ENCODE measurements around the gene DIO3.

DIO3 gene

DNA sequence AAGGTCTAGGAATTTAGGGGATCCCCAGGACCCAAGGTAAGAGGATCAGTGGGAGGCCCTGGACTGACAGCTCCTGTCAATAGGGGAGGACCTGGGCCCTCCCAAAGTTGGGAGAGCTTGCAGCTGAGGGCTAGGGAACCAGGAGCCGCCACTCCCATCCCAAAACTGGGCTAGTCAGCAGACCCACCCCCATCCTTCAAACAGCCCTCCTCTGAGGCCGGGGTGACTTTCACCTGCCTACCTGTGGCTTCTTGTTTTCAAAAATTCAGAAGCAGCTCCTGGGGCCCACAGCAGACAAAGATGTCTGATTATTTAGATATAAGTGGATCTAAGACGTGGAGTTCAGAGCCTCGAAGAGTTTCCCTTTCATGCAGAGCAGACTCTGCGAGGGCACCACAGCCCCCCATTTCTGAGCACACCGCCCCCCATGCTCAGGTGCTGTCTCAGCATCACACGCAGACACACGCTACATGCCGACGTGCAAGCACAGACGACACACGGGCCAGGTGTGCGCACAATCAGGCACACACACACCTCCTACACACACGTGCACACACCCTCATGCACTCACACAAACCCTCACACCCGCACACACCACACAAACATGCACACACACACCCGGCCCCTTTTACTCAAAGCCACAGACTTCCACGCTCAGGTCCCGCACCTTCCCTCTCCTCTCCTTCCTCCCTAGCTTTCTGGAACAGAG lies 21.9 kb downstream of the DIO3 start:
- no peak for DNase-seq (ENCODE audit: low spot score)

DNA sequence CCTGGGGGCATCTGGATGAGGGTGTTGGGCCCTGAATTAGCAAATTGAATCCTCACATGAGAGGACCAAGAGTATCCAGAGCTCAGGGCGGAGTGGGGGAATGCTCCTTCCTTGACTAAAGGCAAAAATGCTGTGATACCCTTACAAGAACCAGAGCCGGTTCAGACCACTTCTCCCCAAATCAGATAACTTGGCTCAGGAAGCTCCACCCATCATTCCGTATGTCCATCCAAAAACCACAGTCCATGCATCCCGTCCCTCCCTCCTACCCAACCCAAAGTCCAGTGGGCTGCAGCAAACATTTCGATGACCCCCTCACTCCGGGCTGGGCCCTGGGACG lies 22.4 kb downstream of the DIO3 start:
- no peak for DNase-seq (ENCODE audit: low spot score)

DNA sequence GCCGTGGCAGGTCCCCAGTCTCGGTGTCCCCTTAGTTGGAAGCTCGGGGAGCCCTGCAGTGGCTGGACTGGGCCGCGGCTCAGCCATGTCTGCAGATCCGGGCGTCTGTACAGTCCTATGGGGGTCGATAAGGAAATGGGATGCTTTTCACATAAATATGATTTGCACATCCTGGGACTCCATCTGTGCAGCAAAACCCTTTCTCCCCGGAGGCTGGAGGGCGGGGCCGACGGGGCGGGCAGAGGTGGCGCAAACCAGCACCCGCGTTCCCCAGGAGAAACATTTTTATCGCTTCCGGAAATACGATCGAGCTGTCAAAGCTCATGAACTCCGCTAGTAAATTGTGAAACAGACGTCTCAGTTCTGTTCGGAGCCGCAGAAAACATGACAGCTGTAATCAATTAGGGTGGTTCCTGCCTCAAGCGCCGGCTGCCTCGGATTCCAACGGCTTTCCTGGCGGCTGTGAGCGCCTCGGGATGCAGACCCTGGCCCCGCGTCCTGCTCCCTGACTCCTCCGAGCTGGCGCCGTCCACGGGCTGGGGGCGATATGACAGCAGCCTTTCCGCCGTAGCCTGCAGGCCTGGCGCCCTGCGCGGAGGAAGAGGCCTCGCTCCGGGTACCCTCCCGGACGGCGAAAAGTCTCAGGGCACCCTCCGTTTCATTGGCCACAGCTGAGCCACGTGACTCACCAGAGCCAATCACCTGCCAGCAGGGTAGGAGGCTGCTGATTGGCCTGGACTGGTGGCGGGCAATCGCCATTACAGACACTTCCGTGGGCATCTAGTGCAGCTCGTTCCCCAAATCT lies 23.0 kb downstream of the DIO3 start:
- no peak for DNase-seq (ENCODE audit: low spot score)

DNA sequence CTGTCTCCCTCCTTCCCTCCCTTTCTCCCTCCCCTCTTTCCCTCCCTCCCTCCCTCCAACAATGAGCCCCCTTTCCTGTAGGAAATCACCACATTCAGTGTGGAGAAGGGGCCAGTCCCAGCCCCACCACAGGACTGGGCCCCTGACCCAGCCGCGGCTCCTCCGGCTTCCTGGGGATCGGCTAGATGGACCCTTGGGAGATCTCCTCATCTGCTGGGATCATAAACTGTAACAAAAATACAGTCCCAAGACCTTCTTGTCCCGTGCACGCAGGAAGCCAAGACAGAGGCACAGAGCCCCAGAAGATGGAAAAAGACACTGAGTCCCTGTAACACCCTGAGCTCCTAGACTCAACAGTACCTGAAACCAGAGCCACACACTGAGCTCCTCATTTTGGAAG lies 23.9 kb downstream of the DIO3 start:
- DNase-seq (ENCODE audit: low spot score), result no peak

DNA sequence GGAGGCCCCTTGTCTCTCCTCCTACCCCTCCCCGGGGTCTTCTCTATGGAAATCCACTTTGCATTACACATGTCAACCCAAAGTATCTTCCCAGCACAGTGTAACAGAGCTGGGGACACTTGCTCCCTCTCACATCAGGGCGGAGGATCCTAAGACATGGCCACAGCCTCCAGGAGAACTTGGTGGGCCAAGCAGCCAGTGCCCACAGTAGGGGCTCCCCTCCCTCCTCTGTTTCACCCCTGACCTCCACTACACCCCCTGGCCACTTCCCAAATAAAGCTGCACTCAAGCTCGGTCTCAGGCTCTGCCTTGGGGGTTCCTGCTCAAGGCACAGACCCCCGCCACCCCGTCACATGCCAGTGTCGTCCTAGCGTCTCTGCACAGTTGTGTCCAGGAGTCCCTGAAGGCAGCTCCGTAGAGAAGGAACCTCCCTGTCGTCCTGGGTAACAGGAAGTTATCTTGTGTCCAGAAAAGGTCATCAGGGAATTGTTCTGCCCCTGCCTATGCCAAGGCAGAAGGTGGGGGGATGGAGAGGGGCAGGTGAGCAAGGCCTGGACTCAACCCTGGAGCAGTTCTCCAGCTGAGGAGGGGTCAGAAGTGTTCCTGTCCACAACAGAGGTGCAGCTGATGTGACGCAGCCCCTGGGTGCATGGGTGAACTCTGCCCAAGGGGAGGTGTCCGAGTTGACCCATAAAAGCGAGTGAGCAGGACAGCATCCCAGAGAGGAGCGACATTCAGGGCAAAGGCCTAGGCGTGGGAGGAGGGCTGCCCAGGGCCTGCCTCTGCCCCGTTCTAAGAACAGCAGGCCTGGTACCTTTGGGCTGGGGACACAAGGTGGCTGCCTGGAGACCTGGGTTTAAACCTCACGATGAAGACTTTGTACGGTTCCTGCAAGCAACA lies 25.5 kb downstream of the DIO3 start:
- DNase-seq (ENCODE audit: low spot score), result no peak

DNA sequence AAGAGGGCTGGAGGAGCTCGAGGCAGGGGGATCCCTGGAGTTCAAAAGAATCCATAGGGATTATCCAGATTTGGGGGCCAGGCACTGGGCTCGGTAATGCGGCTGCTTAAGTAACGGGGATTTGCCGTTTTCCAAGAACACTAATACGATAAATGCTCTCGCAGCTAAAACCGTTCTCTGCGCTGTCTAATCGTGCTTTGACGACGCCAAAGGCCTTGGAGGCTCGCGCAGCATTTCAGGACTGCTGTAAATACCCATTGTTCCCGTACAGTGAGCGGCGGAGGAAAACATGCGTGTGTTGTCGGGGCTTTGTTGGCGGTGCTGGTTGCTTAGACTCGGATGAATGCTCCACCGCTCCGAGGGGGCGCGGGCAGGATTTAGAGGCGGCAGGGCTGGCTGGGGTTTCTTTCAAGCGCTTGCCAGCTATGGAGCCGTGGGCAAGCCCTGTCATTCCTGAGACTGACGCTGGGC lies 26.2 kb downstream of the DIO3 start:
- DNase-seq (ENCODE audit: low spot score), result no peak

DNA sequence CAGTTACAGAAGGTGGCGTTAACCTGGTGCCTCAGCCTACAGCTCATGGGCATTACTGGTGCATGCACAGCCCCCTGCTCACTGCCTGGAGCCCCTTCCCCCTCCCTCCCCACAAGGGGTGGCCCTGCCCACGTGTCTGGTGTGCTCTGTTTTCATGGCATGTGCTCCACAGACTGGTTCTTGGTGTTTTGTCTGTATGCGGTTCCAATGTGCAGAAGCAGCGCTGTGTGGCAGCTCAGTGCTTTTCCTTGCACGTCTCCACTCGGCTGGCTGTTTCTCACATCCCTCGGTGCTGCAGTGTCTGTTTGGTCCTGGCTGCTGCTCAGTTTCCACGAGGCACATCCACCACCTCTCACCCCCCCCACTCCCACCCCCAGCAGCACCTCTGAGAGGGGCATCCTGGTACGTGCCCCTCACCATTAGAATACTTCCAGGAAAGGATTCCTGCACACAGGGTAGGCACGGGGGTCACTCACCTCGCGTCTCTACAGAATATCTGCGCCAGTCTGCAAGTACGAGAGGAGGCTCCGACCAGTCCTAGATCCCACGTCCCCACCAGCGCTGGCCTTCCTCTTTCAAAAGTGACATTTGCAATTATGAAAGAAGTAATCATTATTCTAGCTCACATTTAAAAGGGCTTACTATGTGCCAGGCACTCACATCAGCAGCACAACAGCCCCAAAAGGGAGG lies 27.1 kb downstream of the DIO3 start:
- DNase-seq (ENCODE audit: low spot score), result no peak

DNA sequence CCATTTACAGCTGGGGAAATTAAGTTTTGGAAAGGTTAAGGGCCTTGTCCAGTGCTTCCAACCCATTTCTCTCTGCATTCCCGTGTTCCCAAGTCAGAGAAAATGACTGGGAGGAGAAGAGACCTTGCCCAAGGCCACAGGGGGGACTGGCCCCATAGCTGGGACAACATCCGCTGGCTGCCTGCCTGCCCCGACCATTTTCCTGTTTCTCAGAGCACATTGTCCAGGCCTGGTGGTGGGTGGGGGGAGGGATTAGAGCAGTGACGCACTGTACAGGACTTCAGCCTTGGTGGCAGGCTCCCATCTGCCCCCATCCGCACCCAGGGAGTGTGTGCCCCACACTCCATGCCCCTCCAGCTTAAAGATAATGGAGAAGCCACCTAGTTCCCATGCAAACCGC lies 27.7 kb downstream of the DIO3 start:
- DNase-seq (ENCODE audit: low spot score), result no peak

DNA sequence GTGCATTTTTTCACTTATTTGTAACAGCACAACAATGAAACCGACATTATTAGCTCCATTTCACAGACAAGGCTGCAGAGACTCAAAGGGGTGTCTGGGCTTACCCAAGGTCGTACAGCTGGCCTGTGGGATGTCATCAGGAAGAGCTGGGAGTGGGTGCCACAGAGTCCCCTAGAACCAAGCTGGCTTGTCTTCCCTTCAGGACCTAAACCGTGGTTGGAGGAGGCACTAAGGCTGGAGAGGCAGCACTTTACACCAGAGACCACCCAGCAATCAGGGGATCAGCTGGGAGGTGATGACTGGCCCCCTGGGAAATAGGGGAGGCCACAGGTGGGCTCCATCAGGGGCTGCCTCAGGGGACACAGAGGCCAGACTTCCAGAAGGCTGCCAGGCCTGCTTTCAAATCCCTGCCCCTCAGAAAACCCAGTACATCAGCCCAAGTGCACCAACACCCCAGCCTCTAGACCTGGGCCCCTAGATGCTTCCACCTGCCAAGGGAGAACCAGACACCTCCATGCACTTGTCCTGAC lies 28.3 kb downstream of the DIO3 start:
- DNase-seq (ENCODE audit: low spot score), result no peak

DNA sequence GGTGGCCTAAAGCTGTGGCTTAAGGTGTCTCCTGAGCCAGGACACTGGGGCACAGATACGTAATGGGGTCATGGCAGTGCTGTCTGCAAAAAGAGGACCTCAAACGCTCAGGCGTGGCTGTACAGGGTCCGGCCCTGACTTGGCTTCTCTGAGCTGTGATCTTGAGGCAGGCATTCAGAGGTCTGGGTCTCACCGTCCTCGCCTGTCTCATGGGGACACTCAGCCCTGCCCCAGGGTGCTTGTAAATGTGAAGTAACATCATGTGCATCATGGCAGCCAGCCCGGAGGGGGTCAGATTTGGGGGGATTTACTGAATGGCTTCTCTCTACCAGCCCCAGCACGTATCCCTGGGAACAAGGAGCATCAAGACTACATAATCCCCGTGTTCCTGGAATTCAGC lies 28.8 kb downstream of the DIO3 start:
- DNase-seq (ENCODE audit: low spot score), result no peak

DNA sequence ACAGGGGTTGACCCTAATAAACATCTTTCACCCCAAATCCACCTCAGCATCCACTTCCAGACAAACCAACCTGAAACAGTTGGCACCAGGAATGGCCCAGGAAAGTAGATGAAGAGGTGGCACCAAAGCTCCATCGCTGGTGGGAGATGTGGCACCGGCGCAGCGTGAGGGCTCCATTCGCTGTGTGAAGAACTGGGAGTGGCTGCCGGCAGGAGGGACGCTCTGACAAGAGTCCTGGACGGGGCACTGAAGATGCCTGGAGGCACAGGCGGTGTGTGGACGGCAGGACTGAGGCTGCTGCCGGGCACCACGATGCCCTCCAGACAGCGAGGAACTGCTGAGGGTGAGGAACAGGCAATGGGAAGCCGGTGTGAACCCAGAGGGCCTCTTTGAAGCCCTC lies 29.3 kb downstream of the DIO3 start:
- no peak for DNase-seq (ENCODE audit: low spot score)

DNA sequence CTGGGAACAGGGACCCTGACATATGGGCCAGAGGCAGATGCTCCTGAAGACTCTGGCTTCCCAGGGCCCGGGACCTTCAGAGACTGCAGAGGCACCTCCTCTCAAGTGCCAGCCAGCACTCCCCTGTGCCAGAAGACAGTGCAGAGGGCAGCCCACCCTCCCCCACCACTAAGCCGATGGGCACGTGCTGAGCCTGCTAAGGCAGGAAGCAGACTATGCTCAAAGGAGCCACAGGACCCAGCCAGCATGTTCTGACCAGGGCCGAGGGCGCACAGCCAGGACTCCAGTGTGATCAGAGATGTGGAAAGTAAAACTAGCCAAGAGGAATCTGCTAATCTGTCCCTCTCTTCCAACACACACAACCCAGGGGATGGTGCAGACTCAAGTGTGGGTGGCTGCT lies 29.8 kb downstream of the DIO3 start:
- DNase-seq (ENCODE audit: low spot score), result no peak

DNA sequence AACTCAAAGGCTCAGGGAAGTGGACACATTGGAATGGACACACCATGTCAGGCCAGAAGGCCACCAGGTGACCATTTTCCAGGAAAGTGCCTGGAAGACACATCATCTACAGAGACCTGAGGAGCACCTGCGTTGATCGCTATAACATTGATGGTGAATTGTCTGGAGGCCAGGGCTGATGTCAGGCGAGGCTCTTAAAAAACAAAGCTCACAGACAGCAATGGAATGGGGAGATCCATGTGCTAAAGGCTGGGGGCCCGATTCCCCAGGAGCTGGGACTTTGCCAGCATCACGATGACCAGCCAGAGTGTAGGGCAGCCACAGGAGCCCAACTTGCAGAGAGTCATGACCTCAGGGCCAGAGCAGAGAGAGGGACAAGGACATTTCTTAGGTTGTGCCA lies 30.3 kb downstream of the DIO3 start:
- DNase-seq (ENCODE audit: low spot score), result no peak

DNA sequence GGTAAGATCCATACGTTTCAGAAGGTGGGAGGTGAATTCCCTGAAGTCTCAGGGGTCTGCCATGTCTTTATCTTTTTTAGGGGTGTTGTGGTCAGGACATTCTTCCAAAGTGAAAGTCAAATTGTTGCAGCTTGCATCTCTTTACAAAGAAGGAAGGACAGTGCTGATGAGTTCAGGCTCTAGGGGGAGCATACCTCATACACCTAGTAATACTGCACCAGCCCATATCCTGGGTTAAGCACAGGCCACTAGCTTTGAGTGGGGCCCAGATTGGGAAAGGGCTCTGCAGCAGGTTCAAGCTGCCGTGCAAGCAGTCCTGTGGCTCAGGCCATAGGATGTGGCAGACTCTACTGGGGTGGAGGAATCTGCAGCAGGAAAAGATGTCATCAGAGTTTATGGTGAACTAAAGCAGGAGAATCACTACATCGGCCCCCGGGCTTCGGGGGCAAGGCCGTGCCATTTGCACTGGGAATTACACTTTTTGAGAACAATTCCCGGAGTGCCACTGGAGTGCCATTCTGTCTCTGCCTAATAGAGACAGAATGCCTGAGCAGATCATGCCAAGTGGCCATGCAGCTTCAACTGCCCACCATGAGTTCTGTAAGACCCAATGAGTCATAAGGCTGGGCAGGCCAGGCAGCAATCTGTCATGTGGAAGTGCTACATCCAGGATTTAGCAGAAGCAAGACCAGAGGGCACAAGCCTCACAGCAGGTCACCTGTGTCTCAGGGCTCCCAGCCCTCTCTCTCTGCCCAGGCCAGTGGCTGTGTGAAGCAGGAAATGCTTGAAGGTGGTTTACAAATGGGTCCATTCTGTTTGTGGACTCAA lies 32.3 kb downstream of the DIO3 start:
- DNase-seq (ENCODE audit: low spot score), result no peak

DNA sequence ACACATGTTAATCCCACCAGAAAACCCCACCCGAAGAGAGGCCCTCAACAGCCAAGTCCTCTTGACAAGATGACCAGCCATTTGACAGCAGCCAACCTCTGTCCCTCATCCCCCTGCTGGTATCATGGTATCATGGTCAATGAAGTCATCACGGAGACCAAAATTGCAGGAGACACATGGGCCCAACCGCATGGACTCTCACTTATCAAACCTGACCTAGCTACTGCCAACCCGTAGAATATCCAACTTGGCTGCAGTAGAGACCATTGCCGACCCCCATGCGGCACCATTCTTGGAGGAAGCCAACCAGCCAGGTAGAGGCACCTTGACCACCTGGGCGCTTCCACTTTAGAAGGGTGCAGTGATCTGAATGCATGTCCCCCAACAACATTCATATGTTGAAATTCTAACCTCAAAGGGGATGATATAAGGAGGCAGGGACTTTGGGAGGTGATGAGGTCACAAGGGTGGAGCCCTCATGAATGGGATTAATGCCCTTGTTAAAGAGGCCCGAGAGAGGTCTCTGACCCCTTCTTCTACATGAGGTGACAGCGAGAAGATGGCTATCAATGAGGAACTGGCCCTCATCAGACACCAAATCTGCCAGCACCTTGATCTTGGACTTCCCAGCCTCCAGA lies 33.3 kb downstream of the DIO3 start:
- no peak for DNase-seq (ENCODE audit: low spot score)

DNA sequence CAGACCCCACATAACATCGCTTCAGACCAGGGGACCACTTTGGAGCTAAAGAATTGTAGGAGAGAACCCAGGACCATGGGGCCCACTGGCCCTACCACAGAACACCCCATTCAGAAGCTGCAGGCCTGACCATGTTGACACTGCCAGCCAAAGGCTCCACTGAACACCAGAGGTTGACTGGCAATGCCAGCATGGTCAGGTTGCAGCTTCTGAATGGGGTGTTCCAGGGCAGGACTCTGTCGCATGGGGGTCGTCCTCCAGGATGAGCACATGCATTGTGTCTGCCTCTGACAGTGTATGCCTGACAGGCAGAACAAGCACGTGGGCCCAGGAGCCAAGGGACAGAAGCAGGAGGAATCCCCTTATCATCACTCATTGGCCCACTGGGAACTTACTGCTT lies 34.1 kb downstream of the DIO3 start:
- no peak for DNase-seq (ENCODE audit: low spot score)

DNA sequence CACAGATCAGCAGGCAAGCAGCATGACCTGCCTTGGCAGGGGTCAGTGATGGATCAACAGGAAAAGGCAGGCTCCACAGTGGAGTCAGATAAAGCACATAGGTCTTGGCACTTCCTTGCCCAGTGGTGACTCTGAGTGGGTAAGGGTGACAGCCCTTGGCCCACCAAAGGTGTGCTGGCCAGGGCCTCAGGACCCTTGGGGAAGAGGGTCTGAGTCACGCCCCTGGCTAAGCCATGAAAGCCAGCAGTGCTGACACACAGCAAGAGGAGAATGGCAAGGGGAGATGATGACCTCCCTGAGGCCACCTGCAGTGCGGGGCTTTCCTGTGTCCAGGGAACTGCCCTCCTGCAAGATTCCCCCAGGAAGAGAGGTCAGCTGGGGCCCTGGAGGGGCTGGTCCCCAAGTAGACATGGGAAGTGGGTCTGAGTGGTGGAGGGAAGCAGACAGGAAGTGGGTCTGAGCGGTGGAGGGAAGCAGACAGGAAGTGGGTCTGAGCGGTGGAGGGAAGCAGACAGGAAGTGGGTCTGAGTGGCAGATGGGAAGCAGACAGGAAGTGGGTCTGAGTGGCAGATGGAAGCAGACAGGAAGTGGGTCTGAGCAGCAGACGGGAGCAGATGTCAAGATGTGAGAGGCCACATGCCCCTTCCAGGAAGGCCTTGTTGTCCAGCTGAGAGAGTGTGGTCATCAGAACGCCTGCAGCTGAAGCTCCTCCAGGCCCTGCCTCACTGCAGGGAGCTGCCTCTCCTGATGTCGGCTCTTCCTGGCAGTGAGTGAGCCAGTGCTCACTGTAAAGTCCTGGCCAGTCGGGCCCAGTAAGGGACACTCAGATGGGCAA lies 34.8 kb downstream of the DIO3 start:
- no peak for DNase-seq (ENCODE audit: low spot score)

DNA sequence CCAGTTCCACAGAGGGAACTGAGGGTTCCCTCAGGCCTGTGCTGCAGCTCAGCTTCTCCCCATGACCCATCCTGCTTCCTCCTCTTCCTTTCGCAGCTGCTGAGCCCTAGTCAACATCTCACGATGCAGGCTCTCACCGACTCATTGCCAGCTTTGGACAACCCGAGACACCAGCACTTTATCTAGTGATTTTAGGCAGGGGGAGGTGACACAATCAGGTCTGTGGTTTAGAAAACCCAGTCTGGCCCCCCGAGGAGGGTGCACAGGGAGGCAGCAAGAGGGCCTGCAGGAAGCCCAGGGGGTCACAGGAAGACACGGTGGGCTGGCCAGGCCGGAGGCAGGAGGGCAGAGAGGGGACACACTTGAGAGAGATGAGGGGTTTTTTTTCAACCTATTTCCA lies 35.4 kb downstream of the DIO3 start:
- DNase-seq (ENCODE audit: low spot score), result no peak

DNA sequence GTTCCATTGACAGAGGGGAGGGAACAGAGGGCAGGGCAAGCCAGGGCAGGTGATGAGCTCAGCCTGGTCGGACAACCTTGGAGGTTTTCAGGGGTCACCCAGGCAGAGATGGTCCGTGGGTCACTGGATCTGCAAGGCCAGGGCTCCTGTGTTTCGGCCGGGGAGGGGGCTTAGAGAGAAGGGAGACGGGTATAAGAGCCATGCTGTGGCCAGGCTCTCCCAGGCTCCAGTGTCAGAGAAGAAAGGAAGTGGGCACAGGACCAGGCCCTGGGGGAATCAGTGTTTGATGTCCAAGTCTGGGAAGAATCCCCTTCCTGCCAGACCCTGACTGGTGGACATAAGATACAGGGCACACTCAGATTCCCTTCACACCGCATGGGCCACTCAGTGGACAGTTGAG lies 36.9 kb downstream of the DIO3 start:
- no peak for DNase-seq (ENCODE audit: low spot score)
